Esophagus squamous epithelium (tissue), 4 donors: ENCODE results near the gene PDZD8.

Source experiments
- CTCF ChIP-seq, 6 experiments: fragments of 450-650 bp in 4 of 6; fragments of 200-600 bp in 2 of 6; sonication (generic) in 2 of 6; IDR thresholded peaks; one replicate each; pipeline ENCODE4 v1.5.1; 2016 to 2019; ENCODE audit warnings: antibody characterized with exemption in 6 of 6, mild to moderate bottlenecking in 4 of 6, moderate library complexity in 4 of 6
- POLR2A ChIP-seq, 4 donors: fragments of 450-650 bp; IDR thresholded peaks; one replicate each; pipeline ENCODE4 v1.6.1; 2017; ENCODE audit warnings: antibody characterized with exemption in 4 of 4, mild to moderate bottlenecking in 4 of 4, moderate library complexity in 3 of 4

GRCh38 chr10:117341061-117341460, 34.2 kb downstream of the PDZD8 start:
- no peak for TF ChIP-seq CTCF (IDR thresholded peaks at IDR 0.05)
- no peak for TF ChIP-seq POLR2A (IDR thresholded peaks at IDR 0.05)
